RWPE1 (cell line): ENCODE data around the gene MARS1.

Experiments
- CTCF ChIA-PET: fragments of 350-600 bp; sonication (Branson Sonifier 250); formaldehyde crosslinking; extraction: SDS; loops from one replicate; lab custom pipeline; 2021; lab: Yijun Ruan, JAX
- POLR2A ChIA-PET: fragments of 400-600 bp; formaldehyde crosslinking; extraction: SDS; loops from one replicate; lab custom pipeline; 2020; ENCODE audit warnings: antibody characterized with exemption; ENCODE audit not compliant: low non-redundant PET; lab: Yijun Ruan, JAX
- DNase-seq: peaks from one replicate; pipeline ENCODE4 v3.0.0; 2012; ENCODE audit warnings: low spot score
- H3K27ac ChIP-seq: fragments of 450-650 bp; 2 replicates; pipeline ENCODE4 v1.5.1; 2017
- TF ChIP-seq, protein P1 (sequence below): fragments of 450-650 bp; conservative IDR thresholded peaks from 2 replicates; pipeline ENCODE4 v1.5.1; 2017; ENCODE audit warnings: low read depth, mild to moderate bottlenecking

The MARS1 gene

GRCh38 chr12:57528176-57528575 lies 40.3 kb downstream of the MARS1 start:
- POLR2A ChIA-PET = interaction anchor here (0.9 kb wide), 1 partner anchor 7 kb away, joined by 3 read pairs; the partner anchor contains the start of gene DDIT3
- H3K27ac ChIP-seq = peak overlapping the region; percentile 98
- TF ChIP-seq, protein P1, sequence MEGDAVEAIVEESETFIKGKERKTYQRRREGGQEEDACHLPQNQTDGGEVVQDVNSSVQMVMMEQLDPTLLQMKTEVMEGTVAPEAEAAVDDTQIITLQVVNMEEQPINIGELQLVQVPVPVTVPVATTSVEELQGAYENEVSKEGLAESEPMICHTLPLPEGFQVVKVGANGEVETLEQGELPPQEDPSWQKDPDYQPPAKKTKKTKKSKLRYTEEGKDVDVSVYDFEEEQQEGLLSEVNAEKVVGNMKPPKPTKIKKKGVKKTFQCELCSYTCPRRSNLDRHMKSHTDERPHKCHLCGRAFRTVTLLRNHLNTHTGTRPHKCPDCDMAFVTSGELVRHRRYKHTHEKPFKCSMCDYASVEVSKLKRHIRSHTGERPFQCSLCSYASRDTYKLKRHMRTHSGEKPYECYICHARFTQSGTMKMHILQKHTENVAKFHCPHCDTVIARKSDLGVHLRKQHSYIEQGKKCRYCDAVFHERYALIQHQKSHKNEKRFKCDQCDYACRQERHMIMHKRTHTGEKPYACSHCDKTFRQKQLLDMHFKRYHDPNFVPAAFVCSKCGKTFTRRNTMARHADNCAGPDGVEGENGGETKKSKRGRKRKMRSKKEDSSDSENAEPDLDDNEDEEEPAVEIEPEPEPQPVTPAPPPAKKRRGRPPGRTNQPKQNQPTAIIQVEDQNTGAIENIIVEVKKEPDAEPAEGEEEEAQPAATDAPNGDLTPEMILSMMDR = no peak
- DNase-seq = no peak
- CTCF ChIA-PET = interaction anchor here (0.7 kb wide), 1 partner anchor 10 kb away, joined by 3 read pairs; no protein-coding TSS in a partner anchor

DNA sequence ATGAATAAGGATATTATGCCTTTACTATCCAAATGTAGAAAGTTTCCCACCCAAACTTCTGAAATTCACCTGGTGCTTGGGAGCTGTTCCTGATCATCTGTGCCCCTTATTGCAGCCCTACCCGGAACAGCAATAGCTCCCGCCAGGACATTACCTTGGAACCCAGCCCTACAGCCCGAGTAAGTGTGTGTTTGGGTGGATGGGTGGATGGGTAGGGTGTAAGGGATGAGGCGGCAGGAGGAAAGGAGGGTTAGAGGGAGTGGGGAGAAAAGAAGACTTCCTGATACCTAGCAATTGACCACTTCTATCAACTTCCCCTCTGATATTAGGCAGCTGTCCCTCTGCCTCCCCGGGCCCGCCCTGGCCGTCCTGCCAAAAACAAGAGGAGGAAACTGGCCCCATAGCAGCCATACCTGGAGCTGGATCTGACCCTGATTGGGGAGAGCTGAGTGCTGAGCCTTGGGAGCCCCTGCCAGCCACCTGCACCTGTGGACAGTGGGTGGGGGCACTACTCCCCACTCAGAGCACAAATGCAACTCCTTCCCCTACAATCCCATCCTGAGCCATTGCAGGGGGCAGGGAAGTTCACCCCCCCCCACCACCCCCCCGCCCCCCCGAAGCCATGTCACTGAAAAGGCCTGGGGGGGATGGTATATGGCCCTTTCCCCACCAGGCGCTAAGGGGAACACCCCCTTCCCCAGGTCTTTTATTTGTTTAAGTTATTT lies 41.1 kb downstream of the MARS1 start:
- ChIA-PET POLR2A (interaction anchor here (0.9 kb wide), 1 partner anchor 8 kb away, joined by 3 read pairs; the partner anchor contains the start of gene DDIT3), CTCF (interaction anchor here (0.7 to 1.1 kb wide), 4 partner anchors 9 to 206 kb away, joined by 3 to 5 read pairs (median 3); no protein-coding TSS in a partner anchor)
- H3K27ac ChIP-seq = peak overlapping the region; percentile 98
- TF ChIP-seq, protein P1 = no peak
- no peak for DNase-seq

DNA sequence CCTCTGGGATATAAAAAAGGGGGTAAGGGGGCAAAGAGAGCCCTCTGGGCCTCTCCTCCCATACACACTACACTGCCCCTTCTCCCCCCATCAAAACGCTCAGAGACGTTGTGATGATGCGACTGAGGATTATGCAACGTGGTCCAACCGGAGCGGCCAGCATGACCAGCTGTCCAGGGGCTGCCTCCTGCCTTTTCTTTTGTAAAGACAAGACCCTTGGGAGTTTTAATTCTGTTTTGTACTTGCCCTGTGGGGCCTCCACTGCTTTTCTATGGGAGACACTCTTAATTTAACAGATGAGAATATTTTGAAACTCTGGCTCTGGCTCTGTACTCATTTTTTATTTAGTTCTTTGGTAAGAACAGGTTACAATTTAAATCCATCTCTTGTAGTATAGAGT lies 42.0 kb downstream of the MARS1 start:
- peak overlapping the region; percentile 98 for H3K27ac ChIP-seq
- ChIA-PET POLR2A (no interaction called here), CTCF (no interaction called here)
- no peak for DNase-seq
- TF ChIP-seq, protein P1 = no peak

GRCh38 chr12:57530396-57531142 lies 42.7 kb downstream of the MARS1 start:
- peak overlapping the region; percentile 98 for H3K27ac ChIP-seq
- ChIA-PET CTCF (no interaction called here), POLR2A (interaction anchor here (0.6 kb wide), 1 partner anchor 11 kb away, joined by 3 read pairs; no protein-coding TSS in a partner anchor)
- DNase-seq = no peak
- TF ChIP-seq, protein P1 = no peak

DNA sequence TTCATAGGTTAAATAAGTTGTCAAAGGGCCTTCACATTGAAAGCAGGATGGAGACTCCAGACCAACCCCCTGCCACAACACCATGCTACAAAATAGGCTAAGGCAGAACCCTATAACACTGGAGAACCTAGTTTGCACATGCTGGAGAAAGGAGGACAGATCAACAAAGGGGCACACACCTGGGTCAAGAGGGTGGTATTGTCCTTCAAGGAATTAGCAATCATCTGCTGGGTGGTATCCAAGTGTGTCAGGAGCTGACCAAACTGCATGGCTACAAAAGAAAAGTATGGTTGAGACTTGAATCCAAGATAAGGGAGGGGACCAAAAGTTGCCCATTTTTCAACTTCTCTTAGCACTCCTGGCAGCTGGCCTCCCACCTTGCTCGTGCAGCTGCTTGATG lies 44.0 kb downstream of the MARS1 start:
- TF ChIP-seq, protein P1 = no peak
- no peak for DNase-seq
- H3K27ac ChIP-seq = peak overlapping the region; percentile 23; the same call in 1 of the 2 replicates
- ChIA-PET POLR2A (no interaction called here), CTCF (interaction anchor here (0.6 to 1.0 kb wide), 3 partner anchors 20 to 101 kb away, joined by 3 to 5 read pairs (median 3); partner anchors contain the start of gene B4GALNT1)

GRCh38 chr12:57533108-57533507 lies 45.2 kb downstream of the MARS1 start:
- POLR2A ChIA-PET = no interaction called here
- DNase-seq = no peak
- no peak overlapping the region for H3K27ac ChIP-seq
- CTCF ChIA-PET = no interaction called here
- TF ChIP-seq, protein P1 = no peak
